ENCODE measurements around the gene KLHL6. TPM values are rescaled to one million over a fixed set of nuclear protein-coding genes. Genes with fewer than 3 reads are reported as not detected.

Gene KLHL6
- total and polyA plus RNA-seq, 3 experiments from 2014 or later, result 9.1 to 31.3 (median 31.0) TPM

DNA sequence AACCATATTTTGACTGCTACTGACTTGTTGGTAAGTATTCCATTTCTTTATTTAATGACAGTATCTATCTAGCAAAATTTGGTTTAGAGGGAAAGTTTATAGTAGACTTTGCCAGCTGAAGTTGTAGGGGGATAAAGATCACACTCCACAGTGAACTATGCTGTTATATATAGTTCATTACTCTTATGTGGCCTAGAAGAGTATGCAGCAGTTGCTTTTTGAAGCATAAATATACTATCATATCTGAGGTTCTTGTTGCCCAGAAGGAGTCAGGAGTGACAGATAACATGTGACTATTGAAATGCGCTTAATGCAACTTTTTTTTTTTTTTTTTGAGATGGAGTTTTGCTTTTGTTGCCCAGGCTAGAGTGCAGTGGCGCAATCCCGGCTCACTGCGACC, 101.4 kb downstream of the KLHL6 start:
- Histone ChIP-seq H3K9me3 (ENCODE audit: low read length) (no peaks in the 10 kb centered on the region), H3K27ac (ENCODE audit: low read depth, low read length) (no peak overlapping the region), H3K36me3 (ENCODE audit: insufficient read depth, low read length) (no peaks in the 10 kb centered on the region), H3K27me3 (ENCODE audit: insufficient read depth, low read length, poor library complexity, severe bottlenecking) (no peaks in the 10 kb centered on the region), H3K4me3 (ENCODE audit: low read length) (no peak overlapping the region), H3K4me1 (ENCODE audit: insufficient read depth, low read length) (no peaks in the 10 kb centered on the region)
- Mint-ChIP-seq H3K4me1 (peaks cover 0 to 4% (median 3%) of the 10 kb centered on the region in 3 donors), H3K36me3 (peaks cover 0 to 18% (median 16%) of the 10 kb centered on the region in 3 donors), H3K27ac (no peak overlapping the region), H3K9me3 (no peaks in the 10 kb centered on the region), H3K27me3 (no peaks in the 10 kb centered on the region), H3K4me3 (no peak overlapping the region)
- POLR2A ChIA-PET, result no interaction called here
- CTCF ChIA-PET, result no interaction called here
- DNase-seq, result no peak

DNA sequence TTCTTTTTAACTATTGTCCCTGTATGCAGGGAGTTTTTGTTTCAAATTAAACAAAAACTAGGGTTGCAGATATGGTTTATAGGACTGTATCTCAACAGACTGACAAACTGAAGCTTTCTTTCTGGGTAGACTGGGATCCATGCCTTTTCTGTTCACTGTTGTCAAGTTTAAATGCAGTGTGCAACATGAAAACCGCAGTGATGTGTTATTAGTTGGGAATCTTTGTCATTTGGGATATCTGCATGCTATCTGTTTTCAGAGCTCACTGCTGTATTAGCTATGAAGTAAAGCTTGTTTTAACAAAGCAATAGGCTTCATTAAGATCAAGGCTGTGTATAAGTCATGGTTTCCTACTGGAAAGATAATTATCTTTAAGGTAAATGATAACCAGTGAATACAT, 105.7 kb downstream of the KLHL6 start:
- Mint-ChIP-seq H3K27ac (no peak overlapping the region), H3K4me1 (peaks cover 20 to 27% (median 21%) of the 10 kb centered on the region in 3 donors), H3K4me3 (peak overlapping the region in 1 of 7 donors; percentile 39), H3K9me3 (no peaks in the 10 kb centered on the region), H3K27me3 (no peaks in the 10 kb centered on the region), H3K36me3 (peaks cover 0 to 18% (median 7%) of the 10 kb centered on the region in 3 donors)
- no peak overlapping the region for H3K4me3 ChIP-seq (ENCODE audit: low read length)
- H3K27ac ChIP-seq (ENCODE audit: low read depth, low read length), result no peak overlapping the region
- CTCF ChIA-PET, result no interaction called here
- POLR2A ChIA-PET, result no interaction called here
- H3K36me3 ChIP-seq (ENCODE audit: insufficient read depth, low read length), result no peaks in the 10 kb centered on the region
- no peaks in the 10 kb centered on the region for H3K27me3 ChIP-seq (ENCODE audit: insufficient read depth, low read length, poor library complexity, severe bottlenecking)
- no peaks in the 10 kb centered on the region for H3K9me3 ChIP-seq (ENCODE audit: low read length)
- H3K4me1 ChIP-seq (ENCODE audit: insufficient read depth, low read length), result peaks cover 9% of the 10 kb centered on the region
- DNase-seq, result no peak

DNA sequence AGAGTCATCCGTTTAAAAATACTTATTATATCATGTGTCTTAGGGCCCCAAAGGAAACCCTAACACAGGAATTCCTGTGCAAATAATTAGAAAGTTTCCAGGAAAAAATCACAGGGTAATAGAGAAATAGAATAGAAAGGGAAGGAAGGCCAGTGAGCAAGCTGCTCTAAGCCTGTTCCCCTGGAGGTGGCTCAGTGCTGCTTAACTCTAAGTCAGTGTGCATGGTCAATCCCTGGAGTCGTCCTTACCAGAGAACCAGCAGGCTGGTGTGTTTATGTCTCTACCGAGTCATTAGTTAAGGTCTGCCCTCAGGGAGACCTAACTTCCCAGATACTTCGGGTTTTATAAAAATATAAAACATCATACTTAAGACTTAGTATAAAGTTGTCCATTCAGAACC, 106.1 kb downstream of the KLHL6 start:
- CTCF ChIA-PET, result no interaction called here
- H3K27ac Mint-ChIP-seq, result no peak overlapping the region
- Histone ChIP-seq H3K4me1 (ENCODE audit: insufficient read depth, low read length) (peaks cover 9% of the 10 kb centered on the region), H3K4me3 (ENCODE audit: low read length) (no peak overlapping the region), H3K36me3 (ENCODE audit: insufficient read depth, low read length) (no peaks in the 10 kb centered on the region), H3K9me3 (ENCODE audit: low read length) (no peaks in the 10 kb centered on the region), H3K27ac (ENCODE audit: low read depth, low read length) (no peak overlapping the region), H3K27me3 (ENCODE audit: insufficient read depth, low read length, poor library complexity, severe bottlenecking) (no peaks in the 10 kb centered on the region)
- POLR2A ChIA-PET, result no interaction called here
- H3K4me3 Mint-ChIP-seq, result peak overlapping the region in 1 of 7 donors; percentile 51
- H3K36me3 Mint-ChIP-seq, result peaks cover 0 to 17% (median 7%) of the 10 kb centered on the region in 3 donors
- peaks cover 0 to 3% (median 1%) of the 10 kb centered on the region in 5 donors for H3K9me3 Mint-ChIP-seq
- no peaks in the 10 kb centered on the region for H3K27me3 Mint-ChIP-seq
- H3K4me1 Mint-ChIP-seq, result peaks cover 20 to 27% (median 21%) of the 10 kb centered on the region in 3 donors
- DNase-seq, result no peak

DNA sequence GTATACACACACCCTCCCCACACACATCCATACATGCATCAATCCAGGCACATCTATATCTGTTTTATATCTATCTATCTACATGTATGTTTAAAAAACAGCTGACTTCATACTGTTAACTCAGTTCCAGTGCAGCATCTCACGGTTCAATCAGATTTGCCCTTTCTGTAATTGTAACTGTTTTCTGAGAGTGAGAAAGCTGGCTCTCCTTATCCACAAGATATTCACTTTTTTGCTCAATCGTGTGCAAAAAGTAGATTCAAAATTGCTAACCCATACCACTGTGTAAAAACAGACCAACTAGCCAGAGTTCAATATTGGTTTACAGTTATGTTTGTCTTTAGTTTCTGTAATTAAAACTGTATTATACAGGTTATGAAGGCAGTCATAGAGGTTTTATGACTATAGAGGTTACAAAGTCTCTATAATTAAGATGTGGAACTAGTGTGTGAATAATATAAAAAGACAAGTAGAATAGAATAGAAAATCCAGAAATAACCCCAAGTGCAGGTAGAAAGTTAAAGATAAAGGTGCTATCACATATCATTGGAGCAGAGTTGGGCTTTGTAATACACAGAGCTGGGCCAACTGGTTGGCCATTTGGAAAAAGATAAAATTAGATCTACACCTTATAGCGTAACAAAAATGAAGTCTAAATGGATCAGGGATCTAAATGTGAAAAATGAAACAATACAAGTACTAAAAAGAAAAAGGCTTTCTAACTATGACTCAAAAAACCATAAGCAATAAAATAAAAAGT, 107.0 kb downstream of the KLHL6 start:
- H3K27ac Mint-ChIP-seq, result peak overlapping the region in 4 of 8 donors; percentile 22 to 69 (median 62)
- H3K36me3 ChIP-seq (ENCODE audit: insufficient read depth, low read length), result no peaks in the 10 kb centered on the region
- no peak for DNase-seq
- H3K4me1 Mint-ChIP-seq, result peaks cover 20 to 27% (median 21%) of the 10 kb centered on the region in 3 donors
- no peaks in the 10 kb centered on the region for H3K27me3 ChIP-seq (ENCODE audit: insufficient read depth, low read length, poor library complexity, severe bottlenecking)
- H3K9me3 Mint-ChIP-seq, result peaks cover 6 to 10% (median 8%) of the 10 kb centered on the region in 5 donors
- no peaks in the 10 kb centered on the region for H3K27me3 Mint-ChIP-seq
- POLR2A ChIA-PET, result interaction anchor here (1.5 kb wide), 1 partner anchor 20 kb away, joined by 6 read pairs; the partner anchor contains the start of gene MCF2L2
- CTCF ChIA-PET, result no interaction called here
- peaks cover 9% of the 10 kb centered on the region for H3K4me1 ChIP-seq (ENCODE audit: insufficient read depth, low read length)
- peak overlapping the region; percentile 85 for H3K4me3 ChIP-seq (ENCODE audit: low read length)
- peak overlapping the region; percentile 90 to 98 (median 96) for H3K4me3 Mint-ChIP-seq
- H3K27ac ChIP-seq (ENCODE audit: low read depth, low read length), result peak overlapping the region; percentile 83
- no peaks in the 10 kb centered on the region for H3K9me3 ChIP-seq (ENCODE audit: low read length)
- peaks cover under 1 to 14% (median 7%) of the 10 kb centered on the region in 3 donors for H3K36me3 Mint-ChIP-seq

DNA sequence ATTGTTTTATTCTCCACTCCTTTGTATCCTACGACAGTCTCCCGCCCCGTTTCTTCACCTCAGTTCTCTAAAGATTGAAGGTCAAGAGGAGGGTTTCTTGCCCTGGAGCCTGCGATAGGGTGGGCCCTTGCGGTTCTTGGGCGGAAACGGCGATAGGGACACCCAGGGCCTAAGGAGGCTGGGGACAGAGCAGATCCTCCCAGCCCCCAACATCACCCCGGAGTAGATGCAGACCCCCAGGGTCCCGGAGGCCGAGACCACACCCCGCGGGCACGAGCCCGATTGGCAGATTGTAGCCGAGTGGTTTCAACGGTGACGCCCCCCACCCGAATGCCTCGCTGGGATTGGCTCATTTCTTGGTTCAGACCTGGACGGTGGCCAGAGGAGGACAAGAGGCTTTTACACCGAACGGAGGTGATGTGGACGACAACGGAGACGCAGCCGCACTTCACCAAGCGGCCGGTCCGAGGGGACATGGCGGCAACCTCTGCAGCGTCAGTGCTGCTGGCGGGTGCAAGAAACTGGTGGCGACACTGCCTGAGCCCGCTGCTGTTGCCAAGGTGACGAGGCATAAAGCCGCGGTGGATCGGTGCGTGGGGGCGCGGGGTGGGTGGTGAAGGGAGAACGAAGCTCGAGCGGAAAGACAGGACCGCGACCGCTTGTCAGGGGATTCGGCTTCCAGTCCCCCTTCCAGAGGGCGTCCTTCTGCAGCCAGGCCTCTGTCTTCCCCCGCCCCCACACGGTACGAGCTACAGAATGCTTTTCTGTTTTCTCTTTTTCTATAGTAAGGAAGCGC, 108.1 kb downstream of the KLHL6 start:
- Mint-ChIP-seq H3K27me3 (peaks cover 0 to 2% of the 10 kb centered on the region in 2 donors), H3K36me3 (peaks cover 6 to 10% (median 7%) of the 10 kb centered on the region in 3 donors), H3K4me3 (peak overlapping the region; percentile 90 to 98 (median 96)), H3K9me3 (peaks cover 16 to 19% (median 16%) of the 10 kb centered on the region in 5 donors), H3K4me1 (peaks cover 20 to 27% (median 21%) of the 10 kb centered on the region in 3 donors), H3K27ac (peak overlapping the region; percentile 23 to 97 (median 83))
- peaks cover 9% of the 10 kb centered on the region for H3K4me1 ChIP-seq (ENCODE audit: insufficient read depth, low read length)
- H3K27ac ChIP-seq (ENCODE audit: low read depth, low read length), result peak overlapping the region; percentile 83
- no peaks in the 10 kb centered on the region for H3K9me3 ChIP-seq (ENCODE audit: low read length)
- no peaks in the 10 kb centered on the region for H3K36me3 ChIP-seq (ENCODE audit: insufficient read depth, low read length)
- ChIA-PET POLR2A (interaction anchor here (0.6 to 1.5 kb wide), 2 partner anchors 19 kb away, joined by 4 to 6 read pairs; partner anchors contain the start of gene MCF2L2), CTCF (no interaction called here)
- H3K27me3 ChIP-seq (ENCODE audit: insufficient read depth, low read length, poor library complexity, severe bottlenecking), result no peaks in the 10 kb centered on the region
- DNase-seq, result peak; percentile 40 to 79 (median 61)
- peak overlapping the region; percentile 85 for H3K4me3 ChIP-seq (ENCODE audit: low read length)

DNA sequence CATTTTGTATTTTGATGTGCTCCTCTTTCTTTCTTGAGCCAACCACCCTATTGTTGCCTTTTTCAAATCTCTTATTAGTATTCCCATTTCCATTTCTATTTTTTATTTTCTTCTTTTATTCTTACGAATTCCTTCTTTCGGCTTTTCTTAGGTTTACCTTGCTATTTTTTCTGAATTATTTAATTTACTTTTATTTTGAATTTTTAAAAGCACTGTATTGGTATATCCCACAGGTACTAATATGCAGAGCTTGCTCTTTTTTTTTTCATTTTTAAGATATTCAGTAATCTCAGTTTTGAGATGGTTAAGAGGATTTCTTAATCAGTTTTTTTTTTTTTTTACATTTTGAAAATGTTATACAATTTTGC, 108.7 kb downstream of the KLHL6 start:
- no peak for DNase-seq
- Histone ChIP-seq H3K4me3 (ENCODE audit: low read length) (peak overlapping the region; percentile 85), H3K27me3 (ENCODE audit: insufficient read depth, low read length, poor library complexity, severe bottlenecking) (no peaks in the 10 kb centered on the region), H3K27ac (ENCODE audit: low read depth, low read length) (peak overlapping the region; percentile 83), H3K4me1 (ENCODE audit: insufficient read depth, low read length) (peaks cover 9% of the 10 kb centered on the region), H3K9me3 (ENCODE audit: low read length) (no peaks in the 10 kb centered on the region), H3K36me3 (ENCODE audit: insufficient read depth, low read length) (no peaks in the 10 kb centered on the region)
- ChIA-PET CTCF (no interaction called here), POLR2A (interaction anchor here (0.6 kb wide), 1 partner anchor 18 kb away, joined by 4 read pairs; no protein-coding TSS in a partner anchor)
- H3K4me3 Mint-ChIP-seq, result peak overlapping the region; percentile 90 to 98 (median 96)
- peaks cover 16 to 19% (median 16%) of the 10 kb centered on the region in 5 donors for H3K9me3 Mint-ChIP-seq
- H3K27me3 Mint-ChIP-seq, result peaks cover 0 to 2% of the 10 kb centered on the region in 2 donors
- H3K27ac Mint-ChIP-seq, result peak overlapping the region in 4 of 8 donors; percentile 65 to 97 (median 86)
- peaks cover 4 to 7% (median 6%) of the 10 kb centered on the region in 3 donors for H3K36me3 Mint-ChIP-seq
- H3K4me1 Mint-ChIP-seq, result peaks cover 20 to 27% (median 21%) of the 10 kb centered on the region in 3 donors

DNA sequence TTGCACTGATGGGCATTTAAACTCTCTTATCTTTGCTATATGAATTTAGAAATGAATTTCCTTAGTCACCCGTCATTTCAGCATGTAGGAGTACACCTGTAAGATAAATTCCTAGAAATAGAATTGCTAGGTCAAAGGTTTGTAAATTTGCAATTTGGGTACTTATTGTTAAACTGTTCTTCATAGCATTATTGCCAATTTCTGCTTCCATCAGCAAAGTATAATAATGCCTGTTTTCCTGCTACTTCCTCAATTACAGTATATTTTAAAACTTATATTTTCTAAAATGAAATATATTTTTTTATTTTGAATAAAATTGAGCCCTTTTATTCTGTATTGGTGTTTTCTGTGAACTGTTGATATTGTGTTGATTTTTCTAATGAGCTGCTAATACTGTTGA, 110.8 kb downstream of the KLHL6 start:
- H3K9me3 Mint-ChIP-seq, result peaks cover 16 to 19% (median 16%) of the 10 kb centered on the region in 5 donors
- H3K27ac Mint-ChIP-seq, result no peak overlapping the region
- H3K4me3 Mint-ChIP-seq, result no peak overlapping the region
- peaks cover 0 to 2% of the 10 kb centered on the region in 2 donors for H3K27me3 Mint-ChIP-seq
- peaks cover 4 to 7% (median 6%) of the 10 kb centered on the region in 3 donors for H3K36me3 Mint-ChIP-seq
- peaks cover 9% of the 10 kb centered on the region for H3K4me1 ChIP-seq (ENCODE audit: insufficient read depth, low read length)
- H3K4me1 Mint-ChIP-seq, result peaks cover 17 to 27% (median 20%) of the 10 kb centered on the region in 3 donors
- no peak overlapping the region for H3K4me3 ChIP-seq (ENCODE audit: low read length)
- no peak overlapping the region for H3K27ac ChIP-seq (ENCODE audit: low read depth, low read length)
- no peaks in the 10 kb centered on the region for H3K9me3 ChIP-seq (ENCODE audit: low read length)
- no peak for DNase-seq
- ChIA-PET POLR2A (no interaction called here), CTCF (no interaction called here)
- no peaks in the 10 kb centered on the region for H3K36me3 ChIP-seq (ENCODE audit: insufficient read depth, low read length)
- no peaks in the 10 kb centered on the region for H3K27me3 ChIP-seq (ENCODE audit: insufficient read depth, low read length, poor library complexity, severe bottlenecking)

All from CD8-positive, alpha-beta memory T cell (primary cell).